HepG2 (cell line): ENCODE measurements around the gene KIAA0232. TPM values are rescaled to one million over a fixed set of nuclear protein-coding genes. Genes with fewer than 3 reads are reported as not detected.

ENCODE experiments used
- AHR ChIP-seq: IDR thresholded peaks from 2 replicates; pipeline ENCODE4 v1.6.1; 2018; ENCODE audit warnings: missing genetic modification reagents, missing compliant biosample characterization
- AKAP8 ChIP-seq: sonication (generic); formaldehyde crosslinking; IDR thresholded peaks from 2 replicates; pipeline ENCODE4 v1.5.1; 2020; ENCODE audit warnings: mild to moderate bottlenecking, missing genetic modification reagents
- DR1 ChIP-seq: sonication (generic); formaldehyde crosslinking; IDR thresholded peaks from 2 replicates; pipeline ENCODE4 v1.8.0; 2021; ENCODE audit warnings: mild to moderate bottlenecking, missing genetic modification reagents, inconsistent platforms
- JUNB ChIP-seq: sonication (generic); formaldehyde crosslinking; IDR thresholded peaks from 2 replicates; pipeline ENCODE4 v1.8.0; 2022; ENCODE audit warnings: missing genetic modification reagents, mild to moderate bottlenecking, borderline replicate concordance
- RBM22 ChIP-seq: fragments of 200-400 bp; formaldehyde crosslinking; optimal IDR thresholded peaks from 2 replicates; pipeline ENCODE3; 2017; ENCODE audit warnings: mild to moderate bottlenecking, low read length, moderate library complexity
- SATB2 ChIP-seq: sonication (generic); formaldehyde crosslinking; IDR thresholded peaks from 2 replicates; pipeline ENCODE4 v1.5.0; 2020; ENCODE audit warnings: missing genetic modification reagents
- SIX1 ChIP-seq: sonication (generic); formaldehyde crosslinking; IDR thresholded peaks from 2 replicates; pipeline ENCODE4 v1.4.0; 2020; ENCODE audit warnings: missing genetic modification reagents, borderline replicate concordance
- SIX4 ChIP-seq: sonication (generic); formaldehyde crosslinking; IDR thresholded peaks from 2 replicates; pipeline ENCODE4 v1.4.0; 2020; ENCODE audit warnings: missing genetic modification reagents
- SMAD1 ChIP-seq: sonication (generic); formaldehyde crosslinking; IDR thresholded peaks from 2 replicates; pipeline ENCODE4 v1.4.0; 2020; ENCODE audit warnings: missing genetic modification reagents, low read depth, mild to moderate bottlenecking, borderline replicate concordance
- ZNF10 ChIP-seq: sonication (generic); formaldehyde crosslinking; IDR thresholded peaks from 2 replicates; pipeline ENCODE4 v1.4.0; 2020; ENCODE audit warnings: mild to moderate bottlenecking, low read depth, missing genetic modification reagents, borderline replicate concordance
- ZNF251 ChIP-seq: sonication (generic); formaldehyde crosslinking; IDR thresholded peaks from 2 replicates; pipeline ENCODE4 v1.9.0; 2021; ENCODE audit warnings: mild to moderate bottlenecking, missing genetic modification reagents
- ZNF501 ChIP-seq: sonication (generic); formaldehyde crosslinking; IDR thresholded peaks from 2 replicates; pipeline ENCODE4 v1.5.1; 2020; ENCODE audit warnings: mild to moderate bottlenecking, moderate library complexity, missing genetic modification reagents
- ZNF878 ChIP-seq: sonication (generic); formaldehyde crosslinking; IDR thresholded peaks from 2 replicates; pipeline ENCODE4 v1.8.1; 2023; ENCODE audit warnings: mild to moderate bottlenecking, missing genetic modification reagents, moderate library complexity
- ZSCAN20 ChIP-seq: sonication (generic); formaldehyde crosslinking; IDR thresholded peaks from 2 replicates; pipeline ENCODE4 v1.4.0; 2020; ENCODE audit warnings: missing genetic modification reagents, mild to moderate bottlenecking, borderline replicate concordance
- ZSCAN29 ChIP-seq: sonication (generic); formaldehyde crosslinking; conservative IDR thresholded peaks from 2 replicates; pipeline ENCODE4 v1.4.0; 2020; ENCODE audit warnings: mild to moderate bottlenecking, missing genetic modification reagents
- polyA plus RNA-seq, 8 experiments: library from polyadenylated mRNA; depleted of rRNA in 3 of 8; stranded (reverse) in 7 of 8; unstranded in 1 of 8; fragments of >200 nt; fragmentation: Illumina TruSeq in 4 of 8; extraction: Trizol in 4 of 8; gene quantifications; 2 replicates each; pipeline versions ENCODE4 v1.2.1 to v1.2.3, GENCODE V29; 2011 to 2016; ENCODE audit warnings: low read depth in 4 of 8, missing spikeins in 1 of 8, mixed read lengths in 1 of 8; ENCODE audit not compliant: insufficient read depth in 1 of 8
- total RNA-seq, 5 experiments: library from RNA; depleted of rRNA; stranded (reverse); fragments of >200 nt; fragmentation: Illumina TruSeq; extraction: Trizol; gene quantifications; 2 replicates each; pipeline ENCODE4 v1.2.3, GENCODE V29; 2016; ENCODE audit warnings: low read depth in 1 of 5
- TF ChIP-seq, protein P1 (sequence below): sonication (generic); formaldehyde crosslinking; IDR thresholded peaks from 2 replicates; pipeline ENCODE4 v1.8.0; 2022; ENCODE audit warnings: missing genetic modification reagents, mild to moderate bottlenecking, borderline replicate concordance
- TF ChIP-seq, protein P2 (sequence below): sonication (generic); formaldehyde crosslinking; IDR thresholded peaks from 2 replicates; pipeline ENCODE4 v1.4.0; 2020; ENCODE audit warnings: missing genetic modification reagents, borderline replicate concordance
- TF ChIP-seq, protein P3 (sequence below): sonication (generic); formaldehyde crosslinking; IDR thresholded peaks from 2 replicates; pipeline ENCODE4 v1.5.0; 2020; ENCODE audit warnings: missing genetic modification reagents, mild to moderate bottlenecking, borderline replicate concordance
- TF ChIP-seq, protein P4 (sequence below): IDR thresholded peaks from 2 replicates; pipeline ENCODE4 v1.6.1; 2012; ENCODE audit warnings: low read length, improper control_type of control experiment
- TF ChIP-seq, protein P5 (sequence below): sonication (generic); formaldehyde crosslinking; IDR thresholded peaks from 2 replicates; pipeline ENCODE4 v1.4.0; 2020; ENCODE audit warnings: missing genetic modification reagents, mild to moderate bottlenecking, borderline replicate concordance

The KIAA0232 gene
- total and polyA plus RNA-seq, 2 of the 13 experiments (the other 11 are each of a cell fraction or from before 2014, with no cell fraction given) = 7.8 to 17.1 TPM

DNA sequence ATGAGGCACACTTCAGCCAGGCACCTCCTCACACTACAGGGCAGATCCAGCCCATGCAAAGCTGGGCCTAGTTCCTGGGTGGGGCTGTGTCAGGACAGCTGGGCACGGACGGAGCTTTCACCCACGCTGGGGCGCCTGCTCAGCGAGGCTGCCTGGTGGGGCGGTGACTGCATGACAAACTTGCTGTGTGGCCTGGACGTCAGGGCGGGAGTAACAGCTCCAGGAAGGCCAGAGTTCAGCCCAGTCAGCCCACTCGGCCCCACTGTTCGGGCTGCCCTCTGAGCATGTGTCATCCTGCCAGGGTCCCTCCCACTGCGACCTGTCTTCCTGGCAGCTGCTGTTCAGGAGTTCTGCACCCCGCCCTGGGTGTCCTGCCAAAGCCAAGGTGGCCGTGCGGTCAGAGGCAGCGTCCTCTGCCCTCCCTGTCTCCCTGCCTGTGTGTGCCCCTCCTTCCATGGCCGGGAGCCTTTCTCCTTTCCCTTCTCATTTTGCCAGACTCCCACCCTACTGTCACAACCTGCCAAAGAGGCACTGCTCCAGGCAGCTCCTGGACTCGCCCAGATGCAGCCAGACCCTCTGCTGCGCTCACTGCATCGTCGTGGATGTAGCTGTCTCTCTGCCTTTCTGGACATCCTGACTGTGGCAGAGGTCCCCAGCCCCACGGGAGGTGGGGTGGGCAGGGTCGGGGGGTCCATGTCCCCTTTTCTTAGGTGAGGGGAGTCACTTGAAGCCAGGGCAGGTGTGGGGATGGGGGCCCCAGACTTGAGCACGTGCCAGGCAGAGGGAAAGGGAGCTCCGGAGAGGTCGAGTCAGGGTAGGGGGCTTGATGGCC is 33.0 kb upstream of the KIAA0232 start (continued):
- TF ChIP-seq ZNF10 (CRISPR knock-in tag) (no peak), ZNF251 (CRISPR knock-in tag) (no peak), SATB2 (CRISPR knock-in tag) (no peak), ZNF501 (CRISPR knock-in tag) (peak; percentile 74), JUNB (CRISPR knock-in tag) (no peak), ZSCAN29 (CRISPR knock-in tag) (no peak), AHR (CRISPR knock-in tag) (no peak), AKAP8 (CRISPR knock-in tag) (peak; percentile 92), ZSCAN20 (CRISPR knock-in tag) (no peak), SIX4 (peak; percentile 42; the same call in 1 of the 2 replicates), SIX1 (CRISPR knock-in tag) (peak; percentile 47; the same call in 1 of the 2 replicates), DR1 (peak; percentile 73), SMAD1 (CRISPR knock-in tag) (no peak; the same call in 1 of the 2 replicates), ZNF878 (CRISPR knock-in tag) (peak; percentile 86), RBM22 (no peak)
- TF ChIP-seq, protein P1, sequence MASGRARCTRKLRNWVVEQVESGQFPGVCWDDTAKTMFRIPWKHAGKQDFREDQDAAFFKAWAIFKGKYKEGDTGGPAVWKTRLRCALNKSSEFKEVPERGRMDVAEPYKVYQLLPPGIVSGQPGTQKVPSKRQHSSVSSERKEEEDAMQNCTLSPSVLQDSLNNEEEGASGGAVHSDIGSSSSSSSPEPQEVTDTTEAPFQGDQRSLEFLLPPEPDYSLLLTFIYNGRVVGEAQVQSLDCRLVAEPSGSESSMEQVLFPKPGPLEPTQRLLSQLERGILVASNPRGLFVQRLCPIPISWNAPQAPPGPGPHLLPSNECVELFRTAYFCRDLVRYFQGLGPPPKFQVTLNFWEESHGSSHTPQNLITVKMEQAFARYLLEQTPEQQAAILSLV (CRISPR knock-in tag) = peak; percentile 94
- TF ChIP-seq, protein P2, sequence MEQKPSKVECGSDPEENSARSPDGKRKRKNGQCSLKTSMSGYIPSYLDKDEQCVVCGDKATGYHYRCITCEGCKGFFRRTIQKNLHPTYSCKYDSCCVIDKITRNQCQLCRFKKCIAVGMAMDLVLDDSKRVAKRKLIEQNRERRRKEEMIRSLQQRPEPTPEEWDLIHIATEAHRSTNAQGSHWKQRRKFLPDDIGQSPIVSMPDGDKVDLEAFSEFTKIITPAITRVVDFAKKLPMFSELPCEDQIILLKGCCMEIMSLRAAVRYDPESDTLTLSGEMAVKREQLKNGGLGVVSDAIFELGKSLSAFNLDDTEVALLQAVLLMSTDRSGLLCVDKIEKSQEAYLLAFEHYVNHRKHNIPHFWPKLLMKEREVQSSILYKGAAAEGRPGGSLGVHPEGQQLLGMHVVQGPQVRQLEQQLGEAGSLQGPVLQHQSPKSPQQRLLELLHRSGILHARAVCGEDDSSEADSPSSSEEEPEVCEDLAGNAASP (CRISPR knock-in tag) = peak; percentile 84; the same call in 1 of the 2 replicates
- TF ChIP-seq, protein P3, sequence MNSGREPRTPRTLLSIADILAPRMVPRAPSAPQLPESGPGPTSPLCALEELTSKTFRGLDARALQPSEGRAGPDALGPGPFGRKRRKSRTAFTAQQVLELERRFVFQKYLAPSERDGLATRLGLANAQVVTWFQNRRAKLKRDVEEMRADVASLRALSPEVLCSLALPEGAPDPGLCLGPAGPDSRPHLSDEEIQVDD (CRISPR knock-in tag) = peak; percentile 53; the same call in 1 of the 2 replicates
- TF ChIP-seq, protein P4, sequence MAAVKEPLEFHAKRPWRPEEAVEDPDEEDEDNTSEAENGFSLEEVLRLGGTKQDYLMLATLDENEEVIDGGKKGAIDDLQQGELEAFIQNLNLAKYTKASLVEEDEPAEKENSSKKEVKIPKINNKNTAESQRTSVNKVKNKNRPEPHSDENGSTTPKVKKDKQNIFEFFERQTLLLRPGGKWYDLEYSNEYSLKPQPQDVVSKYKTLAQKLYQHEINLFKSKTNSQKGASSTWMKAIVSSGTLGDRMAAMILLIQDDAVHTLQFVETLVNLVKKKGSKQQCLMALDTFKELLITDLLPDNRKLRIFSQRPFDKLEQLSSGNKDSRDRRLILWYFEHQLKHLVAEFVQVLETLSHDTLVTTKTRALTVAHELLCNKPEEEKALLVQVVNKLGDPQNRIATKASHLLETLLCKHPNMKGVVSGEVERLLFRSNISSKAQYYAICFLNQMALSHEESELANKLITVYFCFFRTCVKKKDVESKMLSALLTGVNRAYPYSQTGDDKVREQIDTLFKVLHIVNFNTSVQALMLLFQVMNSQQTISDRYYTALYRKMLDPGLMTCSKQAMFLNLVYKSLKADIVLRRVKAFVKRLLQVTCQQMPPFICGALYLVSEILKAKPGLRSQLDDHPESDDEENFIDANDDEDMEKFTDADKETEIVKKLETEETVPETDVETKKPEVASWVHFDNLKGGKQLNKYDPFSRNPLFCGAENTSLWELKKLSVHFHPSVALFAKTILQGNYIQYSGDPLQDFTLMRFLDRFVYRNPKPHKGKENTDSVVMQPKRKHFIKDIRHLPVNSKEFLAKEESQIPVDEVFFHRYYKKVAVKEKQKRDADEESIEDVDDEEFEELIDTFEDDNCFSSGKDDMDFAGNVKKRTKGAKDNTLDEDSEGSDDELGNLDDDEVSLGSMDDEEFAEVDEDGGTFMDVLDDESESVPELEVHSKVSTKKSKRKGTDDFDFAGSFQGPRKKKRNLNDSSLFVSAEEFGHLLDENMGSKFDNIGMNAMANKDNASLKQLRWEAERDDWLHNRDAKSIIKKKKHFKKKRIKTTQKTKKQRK = no peak
- TF ChIP-seq, protein P5, sequence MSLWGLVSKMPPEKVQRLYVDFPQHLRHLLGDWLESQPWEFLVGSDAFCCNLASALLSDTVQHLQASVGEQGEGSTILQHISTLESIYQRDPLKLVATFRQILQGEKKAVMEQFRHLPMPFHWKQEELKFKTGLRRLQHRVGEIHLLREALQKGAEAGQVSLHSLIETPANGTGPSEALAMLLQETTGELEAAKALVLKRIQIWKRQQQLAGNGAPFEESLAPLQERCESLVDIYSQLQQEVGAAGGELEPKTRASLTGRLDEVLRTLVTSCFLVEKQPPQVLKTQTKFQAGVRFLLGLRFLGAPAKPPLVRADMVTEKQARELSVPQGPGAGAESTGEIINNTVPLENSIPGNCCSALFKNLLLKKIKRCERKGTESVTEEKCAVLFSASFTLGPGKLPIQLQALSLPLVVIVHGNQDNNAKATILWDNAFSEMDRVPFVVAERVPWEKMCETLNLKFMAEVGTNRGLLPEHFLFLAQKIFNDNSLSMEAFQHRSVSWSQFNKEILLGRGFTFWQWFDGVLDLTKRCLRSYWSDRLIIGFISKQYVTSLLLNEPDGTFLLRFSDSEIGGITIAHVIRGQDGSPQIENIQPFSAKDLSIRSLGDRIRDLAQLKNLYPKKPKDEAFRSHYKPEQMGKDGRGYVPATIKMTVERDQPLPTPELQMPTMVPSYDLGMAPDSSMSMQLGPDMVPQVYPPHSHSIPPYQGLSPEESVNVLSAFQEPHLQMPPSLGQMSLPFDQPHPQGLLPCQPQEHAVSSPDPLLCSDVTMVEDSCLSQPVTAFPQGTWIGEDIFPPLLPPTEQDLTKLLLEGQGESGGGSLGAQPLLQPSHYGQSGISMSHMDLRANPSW (CRISPR knock-in tag) = no peak
